Tibial nerve (tissue), 4 donors: ENCODE results near the gene ETV1. TPM values are rescaled to one million over a fixed set of nuclear protein-coding genes. Genes with fewer than 3 reads are reported as not detected.

Experiments
- DNase-seq, 2 donors: peaks; one replicate each; pipeline ENCODE4 v3.0.0-alpha.2; 2019; ENCODE audit warnings: low spot score in 2 of 2
- H3K27ac ChIP-seq, 4 donors: fragments of 200-600 bp; sonication (generic) in 3 of 4; one replicate each; pipeline ENCODE4 v1.5.1; 2017 to 2019; ENCODE audit warnings: mild to moderate bottlenecking in 1 of 4
- H3K27me3 ChIP-seq, 2 donors: fragments of 200-600 bp; sonication (generic) in 1 of 2; one replicate each; pipeline versions ENCODE4 v1.5.1 to v1.6.0; 2017 to 2019
- H3K36me3 ChIP-seq, 3 donors: fragments of 200-600 bp; sonication (generic); one replicate each; pipeline ENCODE4 v1.5.1; 2018 to 2019
- H3K4me1 ChIP-seq, 4 donors: fragments of 200-600 bp; sonication (generic) in 3 of 4; one replicate each; pipeline ENCODE4 v1.5.1; 2017 to 2019
- H3K4me3 ChIP-seq, 4 donors: fragments of 200-600 bp; sonication (generic) in 3 of 4; one replicate each; pipeline ENCODE4 v1.5.1; 2017 to 2019; ENCODE audit warnings: mild to moderate bottlenecking in 1 of 4, moderate library complexity in 1 of 4
- H3K9me3 ChIP-seq, 4 donors: fragments of 200-600 bp; sonication (generic) in 3 of 4; one replicate each; pipeline ENCODE4 v1.5.1; 2017 to 2019
- EP300 ChIP-seq, 2 donors: sonication (generic); formaldehyde crosslinking; IDR thresholded peaks; one replicate each; pipeline ENCODE4 v1.6.1; 2017; ENCODE audit warnings: antibody characterized with exemption in 2 of 2, mild to moderate bottlenecking in 1 of 2
- POLR2A ChIP-seq, 2 donors: fragments of 450-650 bp; IDR thresholded peaks; one replicate each; pipeline ENCODE4 v1.6.1; 2017; ENCODE audit warnings: antibody characterized with exemption in 2 of 2, mild to moderate bottlenecking in 2 of 2, moderate library complexity in 2 of 2
- WGBS, 2 donors: methylation state at CpG; one replicate each; pipeline ENCODE4 v1.1.5; 2018; 5-methylcytosine and 5-hydroxymethylcytosine counted together
- total RNA-seq, 4 donors: library from RNA; depleted of rRNA; stranded (reverse); fragments of >200 nt; gene quantifications; one replicate each; pipeline ENCODE4 v1.1.0, GENCODE V29; 2016
- TF ChIP-seq, protein P1 (sequence below), 5 experiments: fragments of 200-600 bp in 3 of 5; fragments of 450-650 bp in 2 of 5; sonication (generic) in 3 of 5; IDR thresholded peaks; one replicate each; pipeline ENCODE4 v1.5.1; 2016 to 2019; ENCODE audit warnings: antibody characterized with exemption in 5 of 5, mild to moderate bottlenecking in 3 of 5, moderate library complexity in 2 of 5

The ETV1 gene
- total RNA-seq, 4 donors from 2014 or later: 8.4 to 13.3 (median 10.5) TPM

DNA sequence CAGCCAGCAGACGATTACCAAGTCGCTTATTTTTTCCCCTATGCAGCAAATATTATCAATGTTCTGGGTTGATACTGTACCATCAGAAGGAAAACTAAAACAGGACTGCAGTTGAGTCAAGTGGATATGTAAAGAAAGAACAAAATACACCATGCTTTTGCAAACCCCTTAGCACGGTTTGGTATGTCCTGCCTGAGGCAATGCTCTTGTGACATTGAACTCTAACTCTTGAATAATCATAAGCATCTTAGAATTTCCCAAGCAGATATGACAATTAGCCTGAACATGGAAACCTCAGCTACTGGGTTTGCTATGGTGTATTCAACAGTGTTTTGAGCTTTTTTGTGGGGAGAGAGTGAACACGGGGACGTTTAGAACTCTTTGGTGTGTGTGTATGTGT lies 107.4 kb downstream of the ETV1 start:
- Histone ChIP-seq H3K27ac (no peak overlapping the region), H3K4me3 (no peak overlapping the region), H3K4me1 (no peaks in the 10 kb centered on the region), H3K36me3 (no peaks in the 10 kb centered on the region), H3K9me3 (no peaks in the 10 kb centered on the region), H3K27me3 (no peaks in the 10 kb centered on the region)
- TF ChIP-seq EP300 (IDR thresholded peaks at IDR 0.05) (no peak), POLR2A (IDR thresholded peaks at IDR 0.05) (no peak)
- TF ChIP-seq, protein P1, sequence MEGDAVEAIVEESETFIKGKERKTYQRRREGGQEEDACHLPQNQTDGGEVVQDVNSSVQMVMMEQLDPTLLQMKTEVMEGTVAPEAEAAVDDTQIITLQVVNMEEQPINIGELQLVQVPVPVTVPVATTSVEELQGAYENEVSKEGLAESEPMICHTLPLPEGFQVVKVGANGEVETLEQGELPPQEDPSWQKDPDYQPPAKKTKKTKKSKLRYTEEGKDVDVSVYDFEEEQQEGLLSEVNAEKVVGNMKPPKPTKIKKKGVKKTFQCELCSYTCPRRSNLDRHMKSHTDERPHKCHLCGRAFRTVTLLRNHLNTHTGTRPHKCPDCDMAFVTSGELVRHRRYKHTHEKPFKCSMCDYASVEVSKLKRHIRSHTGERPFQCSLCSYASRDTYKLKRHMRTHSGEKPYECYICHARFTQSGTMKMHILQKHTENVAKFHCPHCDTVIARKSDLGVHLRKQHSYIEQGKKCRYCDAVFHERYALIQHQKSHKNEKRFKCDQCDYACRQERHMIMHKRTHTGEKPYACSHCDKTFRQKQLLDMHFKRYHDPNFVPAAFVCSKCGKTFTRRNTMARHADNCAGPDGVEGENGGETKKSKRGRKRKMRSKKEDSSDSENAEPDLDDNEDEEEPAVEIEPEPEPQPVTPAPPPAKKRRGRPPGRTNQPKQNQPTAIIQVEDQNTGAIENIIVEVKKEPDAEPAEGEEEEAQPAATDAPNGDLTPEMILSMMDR (IDR thresholded peaks at IDR 0.05): no peak
- DNase-seq: no peak
- WGBS, 2 donors: 81 to 87% methylated on average over 5 of the region's 5 CpGs

DNA sequence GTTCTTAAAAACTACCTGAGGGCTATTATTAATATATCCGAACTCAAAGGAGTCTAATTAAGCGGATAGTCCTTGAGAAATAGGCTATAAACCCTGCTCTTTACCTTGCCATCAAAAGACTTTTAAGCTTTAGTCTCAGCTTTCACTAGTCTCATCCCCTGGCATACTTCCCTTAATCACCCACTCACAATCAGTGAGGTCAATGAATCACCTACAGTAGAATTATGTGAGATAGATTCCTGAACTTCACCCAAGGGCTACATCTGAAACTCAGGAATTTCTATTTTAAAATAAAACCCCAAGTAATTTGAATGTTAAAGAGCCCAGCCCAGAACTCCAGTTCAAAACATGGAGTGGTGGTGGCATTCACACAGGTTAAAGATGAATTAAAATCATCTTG lies 108.7 kb downstream of the ETV1 start:
- Histone ChIP-seq H3K27ac (peak overlapping the region in 1 of 4 donors; percentile 28), H3K4me3 (no peak overlapping the region), H3K27me3 (no peaks in the 10 kb centered on the region), H3K36me3 (no peaks in the 10 kb centered on the region), H3K4me1 (no peaks in the 10 kb centered on the region), H3K9me3 (no peaks in the 10 kb centered on the region)
- TF ChIP-seq POLR2A (IDR thresholded peaks at IDR 0.05) (no peak), EP300 (IDR thresholded peaks at IDR 0.05) (no peak)
- TF ChIP-seq, protein P1 (IDR thresholded peaks at IDR 0.05): no peak
- no peak for DNase-seq
- 77 to 90% methylated on average over 2 of the region's 2 CpGs for WGBS, 2 donors

DNA sequence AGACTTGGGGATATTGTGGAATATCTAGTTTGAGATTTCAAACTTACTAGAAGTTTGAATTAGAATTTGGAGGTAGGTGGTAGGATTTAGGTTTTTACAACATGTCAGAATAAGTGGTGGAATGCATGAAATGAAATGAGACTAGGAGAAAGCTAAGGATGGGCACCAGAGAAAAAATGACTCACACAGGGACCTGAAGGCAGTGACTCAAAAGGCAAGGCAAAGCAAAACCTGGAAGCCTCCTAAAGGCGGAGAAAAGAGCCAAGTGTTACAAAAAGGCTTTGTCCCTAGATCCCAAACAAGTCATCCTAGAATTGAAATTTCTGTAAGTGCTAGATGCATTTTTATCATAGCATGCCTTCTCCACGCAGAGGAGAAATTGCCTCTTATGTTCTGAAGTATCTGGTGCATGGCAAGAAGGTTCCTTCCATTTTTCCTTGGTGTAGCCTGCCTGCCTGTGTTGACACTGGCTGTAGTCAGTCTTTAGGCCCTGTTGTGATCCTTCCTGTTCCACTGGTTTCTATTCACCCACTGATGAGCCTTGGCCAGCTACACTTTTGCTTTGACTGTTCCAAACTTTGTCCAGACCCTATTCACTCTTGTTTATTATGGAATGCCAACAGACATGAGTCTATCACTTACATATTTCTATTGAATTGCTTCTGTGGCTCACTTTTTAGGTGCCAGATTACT lies 109.3 kb downstream of the ETV1 start:
- TF ChIP-seq, protein P1 (IDR thresholded peaks at IDR 0.05): no peak
- TF ChIP-seq POLR2A (IDR thresholded peaks at IDR 0.05) (no peak), EP300 (IDR thresholded peaks at IDR 0.05) (no peak)
- no peaks in the 10 kb centered on the region for H3K36me3 ChIP-seq
- no peak overlapping the region for H3K4me3 ChIP-seq
- H3K9me3 ChIP-seq: no peaks in the 10 kb centered on the region
- peak overlapping the region in 1 of 4 donors; percentile 28 for H3K27ac ChIP-seq
- no peaks in the 10 kb centered on the region for H3K4me1 ChIP-seq
- DNase-seq: no peak
- no peaks in the 10 kb centered on the region for H3K27me3 ChIP-seq
- 77 to 88% methylated on average over 2 of the region's 2 CpGs for WGBS, 2 donors

DNA sequence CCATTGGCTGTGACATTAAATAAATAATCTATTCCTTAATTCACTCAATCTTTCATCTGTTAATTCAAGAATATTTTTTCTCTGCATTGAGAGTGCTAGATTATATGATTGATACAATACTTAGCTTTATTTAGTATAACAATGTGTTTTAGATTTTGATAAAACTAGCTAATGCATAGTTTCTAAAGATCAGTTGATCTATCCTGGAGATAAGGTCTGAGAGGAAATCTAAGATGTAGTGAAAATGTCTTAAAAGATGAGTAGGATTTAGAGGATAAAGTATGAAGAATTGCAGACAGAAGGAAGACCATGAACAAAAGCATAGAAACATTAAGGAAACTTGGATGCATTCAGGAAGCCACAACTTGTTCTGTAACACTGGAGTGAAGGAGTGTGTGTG lies 110.3 kb downstream of the ETV1 start:
- DNase-seq: no peak
- Histone ChIP-seq H3K4me3 (no peak overlapping the region), H3K27ac (no peak overlapping the region), H3K9me3 (no peaks in the 10 kb centered on the region), H3K4me1 (no peaks in the 10 kb centered on the region), H3K27me3 (no peaks in the 10 kb centered on the region), H3K36me3 (no peaks in the 10 kb centered on the region)
- TF ChIP-seq POLR2A (IDR thresholded peaks at IDR 0.05) (no peak), EP300 (IDR thresholded peaks at IDR 0.05) (no peak)
- TF ChIP-seq, protein P1 (IDR thresholded peaks at IDR 0.05): no peak

DNA sequence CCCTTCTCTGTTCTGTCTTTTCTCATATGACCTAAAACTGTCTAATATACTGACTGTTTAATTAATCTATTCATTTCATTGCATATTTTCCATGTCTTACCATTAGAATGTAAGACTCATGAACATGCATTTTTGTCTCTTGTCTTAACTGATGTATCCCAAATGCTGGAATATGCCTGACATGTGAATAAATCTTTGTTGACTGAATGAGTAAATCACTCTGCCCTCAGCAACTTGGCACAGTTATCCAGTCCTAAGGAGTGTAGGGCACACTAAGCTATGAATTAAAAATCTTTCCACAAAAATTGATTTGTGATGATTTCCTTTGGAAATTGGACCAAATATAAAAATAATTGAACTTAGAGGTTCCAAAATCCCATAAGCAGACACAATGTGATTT lies 111.3 kb downstream of the ETV1 start:
- H3K36me3 ChIP-seq: no peaks in the 10 kb centered on the region
- TF ChIP-seq POLR2A (IDR thresholded peaks at IDR 0.05): no peak
- TF ChIP-seq EP300 (IDR thresholded peaks at IDR 0.05): no peak
- TF ChIP-seq, protein P1 (IDR thresholded peaks at IDR 0.05): no peak
- H3K27ac ChIP-seq: no peak overlapping the region

More for the DNA sequence above, 111.3 kb downstream of the ETV1 start:
- no peaks in the 10 kb centered on the region for H3K9me3 ChIP-seq
- H3K4me1 ChIP-seq: no peaks in the 10 kb centered on the region
- no peaks in the 10 kb centered on the region for H3K27me3 ChIP-seq
- no peak overlapping the region for H3K4me3 ChIP-seq
- no peak for DNase-seq
